ENCODE results near the gene DOCK3. TPM values are rescaled to one million over a fixed set of nuclear protein-coding genes. Genes with fewer than 3 reads are reported as not detected.
"Not testable (repeated sequence)": the region's sequence is repeated elsewhere in the genome, so short reads cannot be mapped to it uniquely, and the experiment has no call there.

The DOCK3 gene
- polyA plus RNA-seq, 2 donors: 0.93 to 2.8 TPM

DNA sequence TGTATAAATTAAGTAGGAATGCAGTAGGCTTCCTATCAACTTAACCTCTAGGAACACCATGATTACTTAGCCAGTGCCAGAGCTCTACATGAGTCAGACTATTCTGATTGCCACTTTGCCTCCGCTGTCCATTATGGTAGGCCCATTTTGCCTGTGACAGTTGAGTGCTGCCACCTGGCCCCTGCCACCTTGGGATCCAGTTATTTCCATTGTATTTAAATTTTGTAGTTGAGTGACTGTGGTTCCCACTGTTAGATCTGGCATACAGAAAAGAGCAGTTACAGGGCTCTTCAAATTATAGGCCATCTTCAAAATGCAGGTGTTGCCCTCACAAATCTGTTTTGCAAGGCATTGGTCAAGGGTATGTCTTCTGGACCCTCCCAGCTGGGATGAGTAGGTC lies 456.9 kb downstream of the DOCK3 start:
- 94 to 100% methylated on average over 1 of the region's 1 CpG for WGBS, 2 donors
- not testable (repeated sequence) for H3K36me3 ChIP-seq (ENCODE audit: control insufficient read depth in 2 of 2, insufficient read depth in 2 of 2, low read length in 1 of 2); H3K4me1 ChIP-seq (ENCODE audit: control insufficient read depth in 2 of 2, insufficient read depth in 2 of 2, low read length in 1 of 2); H3K9me3 ChIP-seq (ENCODE audit: control insufficient read depth in 2 of 2, insufficient read depth in 1 of 2, low read depth in 1 of 2, low read length in 1 of 2); H3K27ac ChIP-seq (ENCODE audit: low read depth in 2 of 2, low read length in 1 of 2); H3K27me3 ChIP-seq (ENCODE audit: control insufficient read depth in 1 of 2, insufficient read depth in 2 of 2, low read length in 2 of 2); H3K4me3 ChIP-seq (ENCODE audit: low read depth in 1 of 2, low read length in 2 of 2)

GRCh38 chr3:51137715-51138114 lies 463.0 kb downstream of the DOCK3 start:
- Histone ChIP-seq H3K27ac (ENCODE audit: low read depth in 2 of 2, low read length in 1 of 2) (no peak overlapping the region), H3K36me3 (ENCODE audit: control insufficient read depth in 2 of 2, insufficient read depth in 2 of 2, low read length in 1 of 2) (no peaks in the 10 kb centered on the region), H3K27me3 (ENCODE audit: control insufficient read depth in 1 of 2, insufficient read depth in 2 of 2, low read length in 2 of 2) (no peaks in the 10 kb centered on the region), H3K4me3 (ENCODE audit: low read depth in 1 of 2, low read length in 2 of 2) (no peak overlapping the region), H3K4me1 (ENCODE audit: control insufficient read depth in 2 of 2, insufficient read depth in 2 of 2, low read length in 1 of 2) (no peaks in the 10 kb centered on the region), H3K9me3 (ENCODE audit: control insufficient read depth in 2 of 2, insufficient read depth in 1 of 2, low read depth in 1 of 2, low read length in 1 of 2) (no peaks in the 10 kb centered on the region)
- WGBS, 2 donors: 52 to 61% methylated on average over 1 of the region's 1 CpG

DNA sequence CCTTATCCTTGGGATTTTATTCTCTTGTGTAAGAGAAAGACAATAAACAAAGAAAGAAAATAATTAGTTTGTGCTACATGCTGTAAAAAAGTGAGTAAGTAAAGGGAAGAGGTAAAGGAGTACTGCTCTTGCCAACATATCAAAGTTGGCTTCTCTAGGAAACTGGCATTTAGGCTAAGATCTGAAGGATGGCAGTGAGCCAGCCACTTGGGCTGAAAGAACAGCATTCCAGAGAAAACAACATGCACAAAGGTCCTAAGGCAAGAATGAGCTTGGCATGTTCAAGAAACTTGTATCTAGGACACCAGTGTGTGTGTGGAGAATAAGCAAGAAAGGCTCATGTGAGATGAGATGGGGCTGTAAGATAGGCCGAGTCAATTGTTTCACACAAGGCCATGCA lies 464.9 kb downstream of the DOCK3 start:
- Histone ChIP-seq H3K36me3 (ENCODE audit: control insufficient read depth in 2 of 2, insufficient read depth in 2 of 2, low read length in 1 of 2) (no peaks in the 10 kb centered on the region), H3K27me3 (ENCODE audit: control insufficient read depth in 1 of 2, insufficient read depth in 2 of 2, low read length in 2 of 2) (no peaks in the 10 kb centered on the region), H3K4me1 (ENCODE audit: control insufficient read depth in 2 of 2, insufficient read depth in 2 of 2, low read length in 1 of 2) (no peaks in the 10 kb centered on the region), H3K9me3 (ENCODE audit: control insufficient read depth in 2 of 2, insufficient read depth in 1 of 2, low read depth in 1 of 2, low read length in 1 of 2) (no peaks in the 10 kb centered on the region), H3K4me3 (ENCODE audit: low read depth in 1 of 2, low read length in 2 of 2) (no peak overlapping the region), H3K27ac (ENCODE audit: low read depth in 2 of 2, low read length in 1 of 2) (no peak overlapping the region)
- WGBS, 2 donors: 42 to 62% methylated on average over 1 of the region's 1 CpG

GRCh38 chr3:51141573-51141972 lies 466.8 kb downstream of the DOCK3 start:
- H3K4me3 ChIP-seq (ENCODE audit: low read depth in 1 of 2, low read length in 2 of 2): no peak overlapping the region
- 39 to 52% methylated on average over 2 of the region's 2 CpGs for WGBS, 2 donors
- H3K4me1 ChIP-seq (ENCODE audit: control insufficient read depth in 2 of 2, insufficient read depth in 2 of 2, low read length in 1 of 2): no peaks in the 10 kb centered on the region
- H3K27ac ChIP-seq (ENCODE audit: low read depth in 2 of 2, low read length in 1 of 2): no peak overlapping the region
- H3K36me3 ChIP-seq (ENCODE audit: control insufficient read depth in 2 of 2, insufficient read depth in 2 of 2, low read length in 1 of 2): no peaks in the 10 kb centered on the region
- H3K9me3 ChIP-seq (ENCODE audit: control insufficient read depth in 2 of 2, insufficient read depth in 1 of 2, low read depth in 1 of 2, low read length in 1 of 2): no peaks in the 10 kb centered on the region
- no peaks in the 10 kb centered on the region for H3K27me3 ChIP-seq (ENCODE audit: control insufficient read depth in 1 of 2, insufficient read depth in 2 of 2, low read length in 2 of 2)

DNA sequence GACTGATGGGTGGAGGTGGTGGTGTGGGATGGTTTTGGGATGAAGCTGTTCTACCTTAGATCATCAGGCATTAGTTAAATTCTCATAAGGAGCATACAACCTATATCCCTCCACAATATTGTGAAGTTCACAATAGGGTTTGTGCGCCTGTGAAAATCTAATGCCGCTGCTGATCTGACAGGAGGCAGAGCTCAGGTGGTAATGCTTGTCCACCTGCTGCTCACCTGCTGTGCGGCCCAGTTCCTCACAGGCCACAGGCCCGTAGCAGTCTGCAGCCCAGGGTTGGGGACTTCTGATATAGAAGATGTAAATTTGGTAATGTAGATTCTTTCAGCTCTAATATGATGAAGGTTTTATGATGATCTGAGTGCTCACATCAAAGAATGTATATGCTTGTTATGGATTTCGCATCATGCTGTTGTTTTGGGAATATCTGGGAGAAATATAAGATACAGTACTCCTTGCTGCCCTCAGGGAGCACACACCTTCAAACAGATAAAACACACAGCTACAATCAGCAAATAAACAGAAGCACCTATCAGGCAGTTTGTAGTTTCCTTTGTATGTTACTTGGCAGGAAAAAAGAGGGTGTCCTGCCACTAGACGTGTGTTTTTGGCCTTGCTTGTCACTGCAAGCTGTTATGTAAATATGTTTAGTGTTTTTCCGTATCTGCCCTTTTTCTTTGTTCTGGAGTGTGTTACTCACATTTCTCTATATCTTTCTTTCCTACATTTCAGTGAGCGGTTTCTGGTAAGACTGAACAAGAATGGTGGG lies 471.3 kb downstream of the DOCK3 start:
- H3K4me3 ChIP-seq (ENCODE audit: low read depth in 1 of 2, low read length in 2 of 2): no peak overlapping the region
- no peaks in the 10 kb centered on the region for H3K27me3 ChIP-seq (ENCODE audit: control insufficient read depth in 1 of 2, insufficient read depth in 2 of 2, low read length in 2 of 2)
- H3K4me1 ChIP-seq (ENCODE audit: control insufficient read depth in 2 of 2, insufficient read depth in 2 of 2, low read length in 1 of 2): no peaks in the 10 kb centered on the region
- no peak overlapping the region for H3K27ac ChIP-seq (ENCODE audit: low read depth in 2 of 2, low read length in 1 of 2)
- no peaks in the 10 kb centered on the region for H3K36me3 ChIP-seq (ENCODE audit: control insufficient read depth in 2 of 2, insufficient read depth in 2 of 2, low read length in 1 of 2)
- 82 to 83% methylated on average over 8 of the region's 8 CpGs for WGBS, 2 donors
- no peaks in the 10 kb centered on the region for H3K9me3 ChIP-seq (ENCODE audit: control insufficient read depth in 2 of 2, insufficient read depth in 1 of 2, low read depth in 1 of 2, low read length in 1 of 2)

GRCh38 chr3:51146781-51147180 lies 472.1 kb downstream of the DOCK3 start:
- H3K4me1 ChIP-seq (ENCODE audit: control insufficient read depth in 2 of 2, insufficient read depth in 2 of 2, low read length in 1 of 2): no peaks in the 10 kb centered on the region
- no peaks in the 10 kb centered on the region for H3K27me3 ChIP-seq (ENCODE audit: control insufficient read depth in 1 of 2, insufficient read depth in 2 of 2, low read length in 2 of 2)
- H3K27ac ChIP-seq (ENCODE audit: low read depth in 2 of 2, low read length in 1 of 2): no peak overlapping the region
- no peaks in the 10 kb centered on the region for H3K36me3 ChIP-seq (ENCODE audit: control insufficient read depth in 2 of 2, insufficient read depth in 2 of 2, low read length in 1 of 2)
- H3K9me3 ChIP-seq (ENCODE audit: control insufficient read depth in 2 of 2, insufficient read depth in 1 of 2, low read depth in 1 of 2, low read length in 1 of 2): no peaks in the 10 kb centered on the region
- WGBS, 2 donors: 89 to 95% methylated on average over 2 of the region's 2 CpGs
- H3K4me3 ChIP-seq (ENCODE audit: low read depth in 1 of 2, low read length in 2 of 2): no peak overlapping the region

GRCh38 chr3:51156147-51156546 lies 481.4 kb downstream of the DOCK3 start:
- no peaks in the 10 kb centered on the region for H3K27me3 ChIP-seq (ENCODE audit: control insufficient read depth in 1 of 2, insufficient read depth in 2 of 2, low read length in 2 of 2)
- H3K36me3 ChIP-seq (ENCODE audit: control insufficient read depth in 2 of 2, insufficient read depth in 2 of 2, low read length in 1 of 2): no peaks in the 10 kb centered on the region
- H3K4me1 ChIP-seq (ENCODE audit: control insufficient read depth in 2 of 2, insufficient read depth in 2 of 2, low read length in 1 of 2): no peaks in the 10 kb centered on the region
- H3K27ac ChIP-seq (ENCODE audit: low read depth in 2 of 2, low read length in 1 of 2): no peak overlapping the region
- WGBS, 2 donors: 77 to 86% methylated on average over 2 of the region's 2 CpGs
- H3K4me3 ChIP-seq (ENCODE audit: low read depth in 1 of 2, low read length in 2 of 2): no peak overlapping the region
- no peaks in the 10 kb centered on the region for H3K9me3 ChIP-seq (ENCODE audit: control insufficient read depth in 2 of 2, insufficient read depth in 1 of 2, low read depth in 1 of 2, low read length in 1 of 2)

- WGBS, 2 donors: 47% methylated on average over 1 of the region's 1 CpG
Observed at GRCh38 chr3:51163051-51163450, 488.3 kb downstream of the DOCK3 start.

GRCh38 chr3:51173518-51174271 lies 499.0 kb downstream of the DOCK3 start:
- no peaks in the 10 kb centered on the region for H3K4me1 ChIP-seq (ENCODE audit: control insufficient read depth in 2 of 2, insufficient read depth in 2 of 2, low read length in 1 of 2)
- 84 to 85% methylated on average over 3 of the region's 3 CpGs for WGBS, 2 donors
- H3K27ac ChIP-seq (ENCODE audit: low read depth in 2 of 2, low read length in 1 of 2): no peak overlapping the region
- no peaks in the 10 kb centered on the region for H3K36me3 ChIP-seq (ENCODE audit: control insufficient read depth in 2 of 2, insufficient read depth in 2 of 2, low read length in 1 of 2)
- H3K27me3 ChIP-seq (ENCODE audit: control insufficient read depth in 1 of 2, insufficient read depth in 2 of 2, low read length in 2 of 2): no peaks in the 10 kb centered on the region
- peaks cover 4 to 8% of the 10 kb centered on the region in 2 donors for H3K9me3 ChIP-seq (ENCODE audit: control insufficient read depth in 2 of 2, insufficient read depth in 1 of 2, low read depth in 1 of 2, low read length in 1 of 2)
- H3K4me3 ChIP-seq (ENCODE audit: low read depth in 1 of 2, low read length in 2 of 2): no peak overlapping the region

More at GRCh38 chr3:51163051-51163450, 488.3 kb downstream of the DOCK3 start:
- H3K36me3 ChIP-seq (ENCODE audit: control insufficient read depth in 2 of 2, insufficient read depth in 2 of 2, low read length in 1 of 2): no peaks in the 10 kb centered on the region
- H3K4me3 ChIP-seq (ENCODE audit: low read depth in 1 of 2, low read length in 2 of 2): no peak overlapping the region
- H3K27me3 ChIP-seq (ENCODE audit: control insufficient read depth in 1 of 2, insufficient read depth in 2 of 2, low read length in 2 of 2): no peaks in the 10 kb centered on the region
- H3K9me3 ChIP-seq (ENCODE audit: control insufficient read depth in 2 of 2, insufficient read depth in 1 of 2, low read depth in 1 of 2, low read length in 1 of 2): no peaks in the 10 kb centered on the region
- H3K27ac ChIP-seq (ENCODE audit: low read depth in 2 of 2, low read length in 1 of 2): no peak overlapping the region
- H3K4me1 ChIP-seq (ENCODE audit: control insufficient read depth in 2 of 2, insufficient read depth in 2 of 2, low read length in 1 of 2): no peaks in the 10 kb centered on the region

DNA sequence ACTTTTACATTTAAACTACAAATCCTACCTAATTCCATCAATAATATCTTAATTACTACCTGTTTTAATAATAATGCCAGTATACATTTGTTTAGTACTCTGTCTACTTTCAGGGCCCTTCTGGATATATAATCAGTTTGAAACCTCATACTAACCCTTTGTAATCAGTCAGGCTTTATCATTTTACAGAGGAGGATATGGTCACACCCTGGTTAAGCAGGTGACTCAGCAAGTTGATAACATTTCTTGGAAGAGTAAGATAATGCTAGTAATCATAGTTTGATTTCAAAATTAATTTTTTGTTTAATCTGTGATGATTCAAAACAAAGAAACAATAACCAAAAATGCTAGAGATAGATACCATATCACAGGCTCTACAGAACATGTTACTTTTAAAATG lies 502.2 kb downstream of the DOCK3 start:
- no peak overlapping the region for H3K4me3 ChIP-seq (ENCODE audit: low read depth in 1 of 2, low read length in 2 of 2)
- H3K27me3 ChIP-seq (ENCODE audit: control insufficient read depth in 1 of 2, insufficient read depth in 2 of 2, low read length in 2 of 2): no peaks in the 10 kb centered on the region
- H3K9me3 ChIP-seq (ENCODE audit: control insufficient read depth in 2 of 2, insufficient read depth in 1 of 2, low read depth in 1 of 2, low read length in 1 of 2): peaks cover 4 to 8% of the 10 kb centered on the region in 2 donors
- no peaks in the 10 kb centered on the region for H3K4me1 ChIP-seq (ENCODE audit: control insufficient read depth in 2 of 2, insufficient read depth in 2 of 2, low read length in 1 of 2)
- no peaks in the 10 kb centered on the region for H3K36me3 ChIP-seq (ENCODE audit: control insufficient read depth in 2 of 2, insufficient read depth in 2 of 2, low read length in 1 of 2)
- no peak overlapping the region for H3K27ac ChIP-seq (ENCODE audit: low read depth in 2 of 2, low read length in 1 of 2)

Data from esophagus (tissue), 2 donors.